GM19035 (cell line): ENCODE data around the gene NDUFS8.

Experiments used
- ATAC-seq: cut with Tn5 transposase; IDR thresholded peaks from one replicate; pipeline ENCODE4 v1.9.1; 2021; ENCODE audit not compliant: unreplicated experiment

Gene NDUFS8

GRCh38 chr11:68035266-68035876 is 4.9 kb downstream of the NDUFS8 start:
- no peak for ATAC-seq

- no peak for ATAC-seq
Observed at GRCh38 chr11:68036141-68036716, 5.7 kb downstream of the NDUFS8 start.

- no peak for ATAC-seq
Observed at GRCh38 chr11:68036717-68037239, 6.3 kb downstream of the NDUFS8 start.

- ATAC-seq, result no peak
Observed at GRCh38 chr11:68037411-68038225, 7.1 kb downstream of the NDUFS8 start.

- no peak for ATAC-seq
Observed at GRCh38 chr11:68038226-68038717, 7.8 kb downstream of the NDUFS8 start.

- no peak for ATAC-seq
Observed at GRCh38 chr11:68038718-68039525, 8.4 kb downstream of the NDUFS8 start, which contains the start of gene TCIRG1. Gene TCIRG1 (plus strand): TSS chr11:68039025. CDS start chr11:68041272, 2,247 bp downstream.

- ATAC-seq, result no peak
Observed at GRCh38 chr11:68039526-68040086, 9.1 kb downstream of the NDUFS8 start.

GRCh38 chr11:68040101-68040956 is 9.8 kb downstream of the NDUFS8 start:
- no peak for ATAC-seq

- ATAC-seq, result no peak
Observed at GRCh38 chr11:68040957-68041591, 10.6 kb downstream of the NDUFS8 start.

- no peak for ATAC-seq
Observed at GRCh38 chr11:68041617-68042218, 11.2 kb downstream of the NDUFS8 start.

- ATAC-seq, result no peak
Observed at GRCh38 chr11:68042219-68043028, 11.9 kb downstream of the NDUFS8 start.

- no peak for ATAC-seq
Observed at GRCh38 chr11:68043029-68043348, 12.5 kb downstream of the NDUFS8 start.

- ATAC-seq, result no peak
Observed at GRCh38 chr11:68043349-68044144, 13.1 kb downstream of the NDUFS8 start.

GRCh38 chr11:68044145-68044813 is 13.8 kb downstream of the NDUFS8 start:
- no peak for ATAC-seq

GRCh38 chr11:68044898-68045351 is 14.4 kb downstream of the NDUFS8 start:
- ATAC-seq, result no peak

- no peak for ATAC-seq
Observed at GRCh38 chr11:68047437-68048290, 17.2 kb downstream of the NDUFS8 start.
